Measurements from ENCODE around the gene MYCBPAP. TPM values are rescaled to one million over a fixed set of nuclear protein-coding genes. Genes with fewer than 3 reads are reported as not detected.
"Not testable (repeated sequence)": the region's sequence is repeated elsewhere in the genome, so short reads cannot be mapped to it uniquely, and the experiment has no call there.

MYCBPAP gene
- total RNA-seq, 1 experiment from 2014 or later = 0.19 TPM

GRCh38 chr17:50475362-50475761, 32.9 kb upstream of the MYCBPAP start:
- ChIA-PET CTCF (interaction anchor here (0.9 to 3.0 kb wide), 2 partner anchors 14 to 78 kb away, joined by 3 to 16 read pairs; partner anchors contain the start of gene LRRC59), POLR2A (no interaction called here)
- Mint-ChIP-seq H3K27ac (ENCODE audit: low read depth, unreplicated experiment) (no peak overlapping the region), H3K27me3 (ENCODE audit: insufficient read depth, unreplicated experiment) (no peaks in the 10 kb centered on the region), H3K4me3 (ENCODE audit: unreplicated experiment) (no peak overlapping the region), H3K9me3 (ENCODE audit: unreplicated experiment) (no peaks in the 10 kb centered on the region), H3K36me3 (ENCODE audit: insufficient read depth, unreplicated experiment) (peaks cover 16% of the 10 kb centered on the region), H3K4me1 (ENCODE audit: insufficient read depth, unreplicated experiment) (peaks cover 9% of the 10 kb centered on the region)
- no TSS peak for BruUV-seq (replicated peaks)
- intact Hi-C loops (cut with micrococcal nuclease) = loop anchor here (5.0 kb wide), 1 partner anchor 203 kb away; the partner anchor contains the start of gene TMEM92
- no peak for DNase-seq (ENCODE audit: unreplicated experiment)
- TF ChIP-seq CTCF (IDR thresholded peaks at IDR 0.05; ENCODE audit: unreplicated experiment) = no peak

DNA sequence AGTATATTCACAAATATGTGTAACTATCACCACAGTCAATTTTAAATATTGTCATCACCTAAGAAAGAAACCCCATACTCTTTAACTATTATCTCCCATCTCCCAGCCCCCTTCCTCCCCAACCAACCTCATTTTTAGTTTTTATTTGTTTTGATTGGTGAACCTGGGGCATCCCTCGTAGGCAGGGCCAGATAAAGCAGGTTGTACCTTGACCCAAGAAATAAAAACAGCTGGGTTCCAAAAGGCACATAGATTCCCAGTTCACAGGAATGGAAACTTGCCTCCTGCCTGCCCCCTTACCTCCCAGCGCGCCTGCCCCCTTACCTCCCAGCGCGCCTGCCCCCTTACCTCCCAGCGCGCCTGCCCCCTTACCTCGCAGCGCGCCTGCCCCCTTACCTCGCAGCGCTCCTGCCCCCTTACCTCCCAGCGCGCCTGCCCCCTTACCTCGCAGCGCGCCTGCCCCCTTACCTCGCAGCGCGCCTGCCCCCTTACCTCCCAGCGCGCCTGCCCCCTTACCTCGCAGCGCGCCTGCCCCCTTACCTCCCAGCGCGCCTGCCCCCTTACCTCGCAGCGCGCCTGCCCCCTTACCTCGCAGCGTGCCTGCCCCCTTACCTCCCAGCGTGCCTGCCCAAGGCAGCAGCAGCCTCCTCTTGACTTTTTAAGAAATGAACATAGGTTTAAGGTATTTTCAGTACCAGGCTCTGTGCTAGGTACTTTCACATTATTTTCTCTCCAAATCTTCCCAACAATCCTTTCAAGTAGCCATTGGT, 32.3 kb upstream of the MYCBPAP start:
- H3K27ac Mint-ChIP-seq (ENCODE audit: low read depth, unreplicated experiment); H3K9me3 Mint-ChIP-seq (ENCODE audit: unreplicated experiment); H3K4me3 Mint-ChIP-seq (ENCODE audit: unreplicated experiment); BruUV-seq (replicated peaks); H3K27me3 Mint-ChIP-seq (ENCODE audit: insufficient read depth, unreplicated experiment); DNase-seq (ENCODE audit: unreplicated experiment): not testable (repeated sequence)
- POLR2A ChIA-PET = interaction anchor here (1.1 kb wide), 1 partner anchor 80 kb away, joined by 4 read pairs; no protein-coding TSS in a partner anchor
- peaks cover 15% of the 10 kb centered on the region for H3K4me1 Mint-ChIP-seq (ENCODE audit: insufficient read depth, unreplicated experiment)
- intact Hi-C loops (cut with micrococcal nuclease) = loop anchor here (5.0 kb wide), 1 partner anchor 204 kb away; the partner anchor contains the start of gene TMEM92
- peaks cover 19% of the 10 kb centered on the region for H3K36me3 Mint-ChIP-seq (ENCODE audit: insufficient read depth, unreplicated experiment)
- CTCF ChIA-PET = interaction anchor here (0.6 to 3.0 kb wide), 4 partner anchors 15 to 78 kb away, joined by 3 to 16 read pairs (median 4); partner anchors contain the start of gene LRRC59

GRCh38 chr17:50476545-50477315, 31.5 kb upstream of the MYCBPAP start:
- no peak overlapping the region for H3K4me3 Mint-ChIP-seq (ENCODE audit: unreplicated experiment)
- DNase-seq (ENCODE audit: unreplicated experiment) = no peak
- peaks cover 18% of the 10 kb centered on the region for H3K4me1 Mint-ChIP-seq (ENCODE audit: insufficient read depth, unreplicated experiment)
- CTCF ChIA-PET = interaction anchor here (0.6 to 3.0 kb wide), 4 partner anchors 21 to 248 kb away, joined by 3 to 16 read pairs (median 4); partner anchors contain the start of gene LRRC59
- intact Hi-C loops (cut with micrococcal nuclease) = loop anchor here (5.0 kb wide), 1 partner anchor 204 kb away; the partner anchor contains the start of gene TMEM92
- peaks cover 19% of the 10 kb centered on the region for H3K36me3 Mint-ChIP-seq (ENCODE audit: insufficient read depth, unreplicated experiment)
- no peak overlapping the region for H3K27ac Mint-ChIP-seq (ENCODE audit: low read depth, unreplicated experiment)
- no peak for TF ChIP-seq CTCF (IDR thresholded peaks at IDR 0.05; ENCODE audit: unreplicated experiment)
- H3K27me3 Mint-ChIP-seq (ENCODE audit: insufficient read depth, unreplicated experiment) = no peaks in the 10 kb centered on the region
- no TSS peak for BruUV-seq (replicated peaks)
- POLR2A ChIA-PET = interaction anchor here (1.1 to 1.3 kb wide), 2 partner anchors 79 to 81 kb away, joined by 4 read pairs; partner anchors contain the start of gene LRRC59
- H3K9me3 Mint-ChIP-seq (ENCODE audit: unreplicated experiment) = no peaks in the 10 kb centered on the region

DNA sequence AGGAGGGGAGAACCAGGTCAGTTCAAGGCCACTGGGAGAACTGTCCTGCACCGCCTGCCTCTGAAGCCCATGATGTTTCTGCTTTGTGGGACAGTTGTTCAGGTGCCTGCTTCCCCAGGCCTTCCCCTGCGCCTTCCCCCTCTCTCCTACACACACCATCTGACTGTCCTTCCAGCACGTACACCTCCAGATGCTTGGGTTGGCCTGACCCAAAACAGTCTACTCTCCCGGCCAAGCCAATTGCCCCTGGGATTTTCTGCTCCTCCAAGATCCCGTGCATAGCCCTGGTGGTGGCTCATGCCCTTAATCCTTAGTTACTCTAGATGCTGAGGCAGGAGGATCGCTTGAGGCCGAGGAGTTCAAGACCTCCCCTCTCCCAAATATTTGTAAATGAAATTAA, 30.3 kb upstream of the MYCBPAP start:
- Mint-ChIP-seq H3K27ac (ENCODE audit: low read depth, unreplicated experiment) (peak overlapping the region; percentile 75), H3K4me1 (ENCODE audit: insufficient read depth, unreplicated experiment) (peaks cover 23% of the 10 kb centered on the region), H3K27me3 (ENCODE audit: insufficient read depth, unreplicated experiment) (no peaks in the 10 kb centered on the region), H3K36me3 (ENCODE audit: insufficient read depth, unreplicated experiment) (peaks cover 31% of the 10 kb centered on the region), H3K9me3 (ENCODE audit: unreplicated experiment) (no peaks in the 10 kb centered on the region), H3K4me3 (ENCODE audit: unreplicated experiment) (peak overlapping the region; percentile 69)
- DNase-seq (ENCODE audit: unreplicated experiment) = no peak
- intact Hi-C loops (cut with micrococcal nuclease) = loop anchor here (5.0 kb wide), 1 partner anchor 206 kb away; the partner anchor contains the start of gene TMEM92
- ChIA-PET CTCF (interaction anchor here (0.6 to 2.4 kb wide), 14 partner anchors 8 to 198 kb away, joined by 3 to 38 read pairs (median 3); partner anchors contain the start of gene LRRC59), POLR2A (interaction anchor here (0.7 to 2.3 kb wide), 6 partner anchors 8 to 131 kb away, joined by 3 to 42 read pairs (median 9); partner anchors contain the start of genes ACSF2, LRRC59 and XYLT2)
- no TSS peak for BruUV-seq (replicated peaks)
- TF ChIP-seq CTCF (IDR thresholded peaks at IDR 0.05; ENCODE audit: unreplicated experiment) = no peak

Measured in MCF 10A (cell line).